ENCODE measurements around the gene PROKR2.

The PROKR2 gene

GRCh38 chr20:5279661-5280060, 37.1 kb downstream of the PROKR2 start:
- no peak for DNase-seq

DNA sequence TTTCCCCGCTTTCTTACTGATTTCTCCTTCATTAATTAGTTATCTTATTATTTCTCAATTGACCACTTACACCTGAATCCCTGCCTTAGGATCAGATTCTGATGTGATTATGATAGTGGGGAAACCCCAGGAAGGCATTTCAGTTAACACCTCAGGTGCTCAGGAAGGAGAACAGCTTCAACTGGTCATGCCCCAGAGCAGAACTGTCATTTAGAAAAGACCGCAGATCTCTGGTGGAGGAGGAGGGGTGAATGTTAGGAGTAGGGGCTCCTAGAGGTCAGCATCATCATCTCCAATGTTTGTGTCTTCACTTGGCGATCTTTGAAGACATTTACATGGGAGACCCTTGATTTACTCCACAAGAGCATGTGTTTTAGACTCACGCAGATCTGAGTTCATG, 44.5 kb downstream of the PROKR2 start:
- no peak for DNase-seq

GRCh38 chr20:5270603-5271002, 46.2 kb downstream of the PROKR2 start:
- no peak for DNase-seq

- DNase-seq, result no peak
Observed at GRCh38 chr20:5268449-5268848, 48.3 kb downstream of the PROKR2 start.

DNA sequence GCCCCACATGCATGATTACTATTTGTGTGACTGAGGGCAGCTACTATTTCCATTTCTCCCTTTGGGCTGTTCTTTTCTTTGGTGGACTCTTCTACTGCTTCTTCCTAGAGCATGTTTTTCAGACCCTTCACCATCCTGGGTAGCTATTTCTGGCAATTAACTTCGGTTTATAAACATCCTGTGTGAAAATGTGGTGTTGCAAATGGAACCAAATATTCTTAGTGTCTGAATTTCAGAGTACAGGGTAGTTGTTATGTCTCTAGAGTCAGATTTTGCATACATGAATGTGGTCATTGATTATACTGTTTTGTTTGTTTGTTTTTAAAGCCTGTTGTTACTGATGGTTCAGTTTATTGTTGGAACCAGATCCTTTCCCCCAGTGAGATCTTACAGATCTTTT, 49.7 kb downstream of the PROKR2 start:
- no peak for DNase-seq

Measured in CD4-positive, alpha-beta T cell treated with Interferon gamma for 1 hour (primary cell).